Esophagus muscularis mucosa (tissue), 4 donors: ENCODE results near the gene BIRC6. TPM values are rescaled to one million over a fixed set of nuclear protein-coding genes. Genes with fewer than 3 reads are reported as not detected.

Source experiments
- DNase-seq: peaks from one replicate; pipeline ENCODE4 v3.0.0-alpha.2; 2017; ENCODE audit errors: extremely low spot score
- H3K27ac ChIP-seq, 4 donors: fragments of 200-600 bp; sonication (generic); replicated peaks in 1 of 4; 1 replicate in 3 of 4; 2 replicates in 1 of 4; pipeline ENCODE4 v1.5.1; 2016 to 2019; ENCODE audit warnings: mild to moderate bottlenecking in 1 of 4
- H3K27me3 ChIP-seq, 4 donors: fragments of 200-600 bp; sonication (generic); one replicate each; pipeline versions ENCODE4 v1.5.1 to v1.6.0; 2016 to 2019
- H3K36me3 ChIP-seq, 4 donors: fragments of 200-600 bp; sonication (generic); one replicate each; pipeline ENCODE4 v1.5.1; 2016 to 2019
- H3K4me1 ChIP-seq, 4 donors: fragments of 200-600 bp; sonication (generic); one replicate each; pipeline ENCODE4 v1.5.1; 2016 to 2019
- H3K4me3 ChIP-seq, 4 donors: fragments of 200-600 bp; sonication (generic); 1 replicate in 2 of 4; 2 replicates in 2 of 4; pipeline ENCODE4 v1.5.1; 2016 to 2019; ENCODE audit warnings: mild to moderate bottlenecking in 4 of 4, moderate library complexity in 1 of 4
- H3K9me3 ChIP-seq, 4 donors: fragments of 200-600 bp; sonication (generic); 1 replicate in 3 of 4; 2 replicates in 1 of 4; pipeline ENCODE4 v1.5.1; 2016 to 2019
- CTCF ChIP-seq, 3 experiments: fragments of 200-600 bp in 2 of 3; fragments of 450-650 bp in 1 of 3; sonication (generic) in 2 of 3; IDR thresholded peaks; one replicate each; pipeline ENCODE4 v1.5.1; 2017 to 2019; ENCODE audit warnings: antibody characterized with exemption in 3 of 3, mild to moderate bottlenecking in 2 of 3, moderate library complexity in 1 of 3
- EP300 ChIP-seq: sonication (generic); formaldehyde crosslinking; IDR thresholded peaks from one replicate; pipeline ENCODE4 v1.6.1; 2017; ENCODE audit warnings: antibody characterized with exemption
- POLR2A ChIP-seq: fragments of 450-650 bp; IDR thresholded peaks from one replicate; pipeline ENCODE4 v1.6.1; 2017; ENCODE audit warnings: antibody characterized with exemption, moderate library complexity, mild to moderate bottlenecking, low read depth
- POLR2AphosphoS5 ChIP-seq, 2 donors: sonication (generic); formaldehyde crosslinking; IDR thresholded peaks; one replicate each; pipeline ENCODE4 v1.6.1; 2017; ENCODE audit warnings: antibody characterized with exemption in 2 of 2
- WGBS: methylation state at CpG from one replicate; pipeline ENCODE4 v1.1.5; 2018; 5-methylcytosine and 5-hydroxymethylcytosine counted together
- intact Hi-C: fragments of 100-400 bp; cut with DNase I; formaldehyde crosslinking; loops from one replicate; pipeline ENCODE4 v1.15.1; 2023
- total RNA-seq, 4 donors: library from RNA; depleted of rRNA; stranded (reverse); fragments of >200 nt; gene quantifications; one replicate each; pipeline versions ENCODE4 v1.1.0 to v1.2.1, GENCODE V29; 2016

Gene BIRC6
- total RNA-seq, 4 donors from 2014 or later = 74.2 to 103 (median 79.8) TPM

- H3K9me3 ChIP-seq = no peaks in the 10 kb centered on the region
- DNase-seq = no peak
- peaks cover 0 to 17% (median 10%) of the 10 kb centered on the region in 4 donors for H3K36me3 ChIP-seq
Measured at GRCh38 chr2:32376756-32377155, 19.9 kb downstream of the BIRC6 start.

GRCh38 chr2:32377928-32378327, 21.1 kb downstream of the BIRC6 start:
- no peak overlapping the region for H3K4me3 ChIP-seq
- H3K27ac ChIP-seq = no peak overlapping the region
- peaks cover 0 to 29% (median 21%) of the 10 kb centered on the region in 4 donors for H3K36me3 ChIP-seq
- no peaks in the 10 kb centered on the region for H3K9me3 ChIP-seq
- H3K4me1 ChIP-seq = peaks cover 8 to 35% (median 33%) of the 10 kb centered on the region in 4 donors
- 93% methylated on average over 1 of the region's 1 CpG for WGBS
- no peaks in the 10 kb centered on the region for H3K27me3 ChIP-seq
- DNase-seq = no peak
- intact Hi-C loops = no loop called here
- no peak for TF ChIP-seq CTCF (IDR thresholded peaks at IDR 0.05)
- no peak for TF ChIP-seq EP300
- TF ChIP-seq POLR2A = no peak
- no peak for TF ChIP-seq POLR2AphosphoS5 (IDR thresholded peaks at IDR 0.05)

More at GRCh38 chr2:32376756-32377155, 19.9 kb downstream of the BIRC6 start:
- Histone ChIP-seq H3K27ac (no peak overlapping the region), H3K4me3 (no peak overlapping the region), H3K27me3 (no peaks in the 10 kb centered on the region), H3K4me1 (peaks cover 8 to 35% (median 33%) of the 10 kb centered on the region in 4 donors)
- TF ChIP-seq CTCF (IDR thresholded peaks at IDR 0.05) (no peak), EP300 (no peak), POLR2AphosphoS5 (IDR thresholded peaks at IDR 0.05) (no peak), POLR2A (no peak)
- intact Hi-C loops = no loop called here

GRCh38 chr2:32379352-32379751, 22.5 kb downstream of the BIRC6 start:
- intact Hi-C loops = no loop called here
- Histone ChIP-seq H3K4me1 (peaks cover 8 to 35% (median 33%) of the 10 kb centered on the region in 4 donors), H3K36me3 (peaks cover 0 to 43% (median 28%) of the 10 kb centered on the region in 4 donors), H3K27me3 (no peaks in the 10 kb centered on the region), H3K9me3 (no peaks in the 10 kb centered on the region), H3K4me3 (no peak overlapping the region), H3K27ac (no peak overlapping the region)
- DNase-seq = no peak
- no peak for TF ChIP-seq CTCF (IDR thresholded peaks at IDR 0.05)
- TF ChIP-seq POLR2AphosphoS5 (IDR thresholded peaks at IDR 0.05) = no peak
- no peak for TF ChIP-seq POLR2A
- TF ChIP-seq EP300 = no peak

- intact Hi-C loops = no loop called here
- Histone ChIP-seq H3K36me3 (peaks cover 6 to 72% (median 35%) of the 10 kb centered on the region in 4 donors), H3K27me3 (no peaks in the 10 kb centered on the region), H3K4me3 (no peak overlapping the region), H3K27ac (no peak overlapping the region), H3K9me3 (no peaks in the 10 kb centered on the region), H3K4me1 (peaks cover 5 to 12% (median 8%) of the 10 kb centered on the region in 4 donors)
- no peak for DNase-seq
- no peak for TF ChIP-seq POLR2AphosphoS5 (IDR thresholded peaks at IDR 0.05)
- no peak for TF ChIP-seq EP300
- no peak for TF ChIP-seq POLR2A
- TF ChIP-seq CTCF (IDR thresholded peaks at IDR 0.05) = no peak
- WGBS = 100% methylated on average over 1 of the region's 1 CpG
Measured at GRCh38 chr2:32383858-32384257, 27.0 kb downstream of the BIRC6 start.

- no peak overlapping the region for H3K4me3 ChIP-seq
- peaks cover 9 to 75% (median 39%) of the 10 kb centered on the region in 4 donors for H3K36me3 ChIP-seq
- H3K4me1 ChIP-seq = peaks cover 2 to 10% (median 4%) of the 10 kb centered on the region in 4 donors
- TF ChIP-seq POLR2A (no peak), CTCF (IDR thresholded peaks at IDR 0.05) (no peak), POLR2AphosphoS5 (IDR thresholded peaks at IDR 0.05) (no peak), EP300 (no peak)
- no peak overlapping the region for H3K27ac ChIP-seq
- 79% methylated on average over 4 of the region's 4 CpGs for WGBS
- H3K27me3 ChIP-seq = no peaks in the 10 kb centered on the region
- no peak for DNase-seq
- intact Hi-C loops = no loop called here
- no peaks in the 10 kb centered on the region for H3K9me3 ChIP-seq
Measured at GRCh38 chr2:32384529-32384928, 27.7 kb downstream of the BIRC6 start.
